GM18868 (cell line): ENCODE results near the gene LDB1.

Source experiments
- ATAC-seq: cut with Tn5 transposase; IDR thresholded peaks from one replicate; pipeline ENCODE4 v1.9.1; 2021; ENCODE audit warnings: mild to moderate bottlenecking, moderate library complexity; ENCODE audit not compliant: unreplicated experiment

Gene LDB1

DNA sequence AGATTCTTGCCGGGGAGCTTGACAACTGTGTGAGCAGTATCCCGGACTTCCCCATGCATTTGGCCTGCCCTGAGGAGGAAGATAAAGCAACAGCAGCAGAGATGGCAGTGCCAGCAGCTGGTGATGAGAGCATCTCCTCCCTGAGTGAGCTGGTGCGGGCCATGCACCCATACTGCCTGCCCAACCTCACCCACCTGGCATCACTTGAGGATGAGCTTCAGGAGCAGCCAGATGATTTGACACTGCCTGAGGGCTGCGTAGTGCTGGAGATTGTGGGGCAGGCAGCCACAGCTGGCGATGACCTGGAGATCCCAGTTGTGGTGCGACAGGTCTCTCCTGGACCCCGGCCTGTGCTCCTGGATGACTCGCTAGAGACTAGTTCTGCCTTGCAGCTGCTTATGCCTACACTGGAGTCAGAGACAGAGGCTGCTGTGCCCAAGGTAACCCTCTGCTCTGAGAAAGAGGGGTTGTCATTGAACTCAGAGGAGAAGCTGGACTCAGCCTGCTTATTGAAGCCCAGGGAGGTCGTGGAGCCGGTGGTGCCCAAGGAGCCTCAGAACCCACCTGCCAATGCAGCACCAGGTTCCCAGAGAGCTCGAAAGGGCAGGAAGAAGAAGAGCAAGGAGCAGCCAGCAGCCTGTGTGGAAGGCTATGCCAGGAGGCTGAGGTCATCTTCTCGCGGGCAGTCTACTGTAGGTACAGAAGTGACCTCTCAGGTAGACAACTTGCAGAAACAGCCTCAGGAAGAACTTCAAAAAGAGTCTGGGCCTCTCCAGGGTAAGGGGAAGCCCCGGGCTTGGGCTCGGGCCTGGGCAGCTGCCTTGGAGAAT, 19.3 kb upstream of the LDB1 start:
- ATAC-seq: no peak

- no peak for ATAC-seq
These were observed 15.9 kb upstream of the LDB1 start for GRCh38 chr10:102135956-102136526.

GRCh38 chr10:102134416-102134815, 14.2 kb upstream of the LDB1 start:
- no peak for ATAC-seq

GRCh38 chr10:102133373-102134195, 13.4 kb upstream of the LDB1 start:
- no peak for ATAC-seq

GRCh38 chr10:102132563-102133372, 12.6 kb upstream of the LDB1 start, which contains the start of gene PPRC1:
Gene PPRC1 (plus strand): TSS chr10:102133040. CDS start chr10:102133069, 29 bp downstream.
- ATAC-seq: peak; percentile 90

GRCh38 chr10:102132193-102132562, 12.0 kb upstream of the LDB1 start:
- ATAC-seq: no peak

GRCh38 chr10:102131286-102132170, 11.4 kb upstream of the LDB1 start:
- ATAC-seq: no peak

DNA sequence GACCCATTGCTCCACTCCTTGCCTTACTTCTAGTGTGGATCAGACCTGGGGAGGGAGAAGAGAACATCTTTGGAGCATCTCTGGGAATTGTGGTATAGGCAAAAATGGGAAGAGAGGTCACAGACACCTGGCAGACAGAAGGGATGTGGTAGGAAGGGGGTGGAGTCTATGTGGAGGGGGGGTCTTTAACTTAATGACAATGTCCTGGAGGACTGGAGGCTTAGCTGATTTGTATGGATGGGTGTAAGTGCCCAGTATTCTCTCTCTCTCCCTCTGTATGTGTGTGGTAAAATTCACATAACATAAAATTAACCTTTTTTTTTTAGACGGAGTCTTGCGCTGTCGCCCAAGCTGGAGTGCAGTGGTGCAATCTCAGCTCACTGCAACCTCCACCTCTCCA, 3.1 kb upstream of the LDB1 start:
- no peak for ATAC-seq

- no peak for ATAC-seq
These were observed 2.3 kb upstream of the LDB1 start for GRCh38 chr10:102122450-102122849.

DNA sequence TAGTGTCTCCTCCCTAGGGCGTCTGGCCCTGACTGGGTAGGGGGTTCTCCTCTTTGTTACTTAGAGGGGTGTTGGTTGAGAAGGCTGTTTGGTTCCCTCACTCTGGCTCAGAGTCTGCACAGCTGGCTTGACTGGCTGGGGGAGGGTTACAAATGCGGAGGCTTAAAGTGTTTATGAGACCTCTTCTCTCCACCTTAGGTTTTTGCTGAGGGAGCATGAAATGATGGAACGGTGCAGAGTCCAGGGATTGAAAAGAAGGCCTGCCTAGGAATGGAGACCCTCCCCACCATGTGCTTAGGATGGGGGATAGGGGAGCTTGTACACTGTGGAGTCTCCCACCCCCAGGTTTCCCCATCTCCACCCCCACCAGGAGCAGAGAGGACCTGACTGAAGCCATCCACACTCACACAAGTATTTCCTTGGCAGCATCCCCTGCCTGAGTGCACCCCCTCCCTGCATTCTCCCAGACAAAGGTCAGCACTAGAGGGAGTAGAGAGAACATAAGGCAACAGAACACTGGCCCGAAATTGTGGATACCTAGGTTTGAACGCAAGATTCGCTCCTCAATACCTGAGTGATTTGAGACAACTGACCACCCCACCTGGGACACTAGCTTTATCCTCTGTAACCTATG, 1.7 kb upstream of the LDB1 start:
- no peak for ATAC-seq

GRCh38 chr10:102120991-102121738, 997 bp upstream of the LDB1 start:
- ATAC-seq: no peak

GRCh38 chr10:102119417-102120141, 589 bp downstream of the LDB1 start:
- ATAC-seq: no peak

DNA sequence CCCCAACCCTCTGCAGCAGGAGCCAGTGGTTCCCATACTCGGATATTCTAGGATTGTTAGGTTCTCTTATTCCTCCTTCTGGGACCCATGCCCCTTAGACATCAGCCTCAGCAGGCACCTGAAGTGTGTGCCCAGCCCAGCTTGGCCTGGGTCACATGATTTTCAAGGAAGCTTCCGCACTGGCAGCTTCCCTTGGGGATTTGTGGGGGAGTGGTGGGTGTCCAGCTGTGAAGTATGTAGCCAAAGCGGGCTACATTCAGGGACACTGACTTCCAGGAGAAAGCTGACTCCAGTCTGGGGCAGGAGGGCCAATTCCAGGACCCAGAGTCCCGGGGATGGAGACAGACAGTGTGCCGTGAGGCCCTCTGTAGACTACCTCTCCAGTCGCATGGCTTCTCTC, 1.3 kb downstream of the LDB1 start:
- ATAC-seq: no peak

DNA sequence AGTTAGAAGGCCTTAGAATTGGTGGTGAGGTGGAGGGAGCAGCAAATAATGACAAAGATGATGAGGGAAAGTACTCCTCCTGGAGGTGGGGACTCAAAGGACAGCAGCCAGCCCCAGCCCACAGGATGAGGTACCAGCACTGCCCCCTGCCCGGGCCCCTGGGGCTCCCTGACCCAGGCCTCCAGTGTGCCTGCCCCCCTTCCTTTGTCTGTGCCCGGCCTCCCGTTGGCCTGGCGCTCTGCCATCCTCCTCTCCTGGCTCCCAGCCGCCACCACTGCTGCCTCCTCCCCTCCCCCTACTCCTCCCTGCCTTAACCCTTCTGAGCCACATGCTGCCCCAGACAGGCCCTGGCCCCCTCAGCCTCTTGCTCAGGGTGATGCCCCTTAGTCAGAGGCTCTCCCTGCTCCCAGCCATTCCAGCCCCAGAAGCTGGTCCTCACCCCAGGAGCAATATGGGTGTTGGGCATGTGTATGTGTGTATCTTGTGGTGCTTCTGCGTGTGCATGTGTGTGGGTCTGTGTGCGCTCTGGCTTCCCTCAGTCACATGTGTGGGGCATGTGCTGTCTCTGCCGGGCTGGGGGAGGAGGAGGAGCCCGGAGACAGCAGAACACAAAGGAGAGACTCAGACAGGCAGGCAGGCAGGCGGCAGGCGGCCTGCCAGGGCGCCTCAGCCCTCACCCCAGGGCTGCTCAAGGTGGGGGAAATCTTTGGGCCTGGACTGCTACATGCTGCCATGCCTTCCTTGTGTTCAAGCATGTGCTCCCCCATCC, 2.6 kb downstream of the LDB1 start:
- ATAC-seq: peak; percentile 37

GRCh38 chr10:102116656-102117055, 3.5 kb downstream of the LDB1 start:
- no peak for ATAC-seq

DNA sequence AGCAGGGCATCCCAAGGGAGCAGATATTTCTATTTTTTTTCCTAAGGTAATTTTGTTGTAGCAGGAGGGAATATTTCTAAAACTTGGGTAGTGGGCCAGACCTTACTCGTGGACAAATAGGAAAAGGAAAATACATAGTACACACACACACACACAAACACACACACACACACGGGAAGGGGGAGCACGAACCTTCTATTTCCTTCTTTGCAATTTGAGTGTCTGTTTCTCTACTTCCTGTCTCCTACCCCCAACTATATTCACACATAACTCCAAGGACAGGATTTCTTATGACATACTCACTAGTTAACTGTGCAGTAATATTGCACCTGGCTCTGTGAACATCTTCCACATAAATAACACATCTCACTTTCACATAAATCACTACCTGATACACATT, 4.4 kb downstream of the LDB1 start:
- ATAC-seq: no peak

DNA sequence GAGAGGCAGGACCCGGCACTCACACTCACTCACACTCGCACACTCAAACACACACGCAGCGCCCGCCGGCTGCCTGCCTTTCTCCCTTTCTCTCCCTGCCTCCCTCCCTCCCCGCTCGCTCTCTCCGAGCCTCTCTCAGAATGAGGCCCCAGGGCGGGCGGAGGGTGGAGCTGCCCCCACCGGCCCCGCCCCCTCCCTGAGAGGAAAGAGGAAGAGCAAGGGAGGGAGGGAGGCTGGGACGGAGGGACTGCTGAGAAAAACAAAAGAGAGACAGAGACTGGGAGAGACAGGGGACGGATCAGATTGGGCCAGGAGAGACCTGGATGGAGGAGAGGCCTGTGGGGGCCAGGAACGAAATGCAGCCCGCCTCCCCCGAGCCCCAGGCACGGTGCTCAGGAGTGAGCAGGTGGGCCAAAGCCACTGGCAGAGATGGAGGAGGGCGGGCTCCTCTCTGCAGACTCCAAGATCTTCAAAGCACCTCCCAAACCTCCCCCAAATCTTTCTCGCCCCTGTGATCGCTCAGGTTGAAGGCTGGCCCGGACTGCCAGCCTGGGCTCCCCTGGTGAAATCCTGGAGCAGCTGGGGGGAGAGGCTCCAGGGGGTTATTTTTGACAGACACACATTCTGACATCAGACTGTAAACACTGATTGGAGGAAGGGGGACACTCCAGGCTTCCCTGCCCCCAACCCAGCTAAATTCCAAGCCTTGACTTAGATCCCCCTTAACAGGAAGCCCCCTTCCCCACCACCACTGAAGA, 5.1 kb downstream of the LDB1 start:
- peak; percentile 56 for ATAC-seq
